Measurements from ENCODE around the gene BACE2.

GRCh38 chr21:41195311-41195710 is 27.4 kb downstream of the BACE2 start:
- TF ChIP-seq CTCF (IDR thresholded peaks at IDR 0.05) (no peak), POLR2A (IDR thresholded peaks at IDR 0.05) (no peak)

Measured in thyroid gland (tissue), 4 donors.